GM15510 (cell line): ENCODE results near the gene TMEM87B.

Experiments used
- POLR2A ChIP-seq: IDR thresholded peaks from 3 replicates; pipeline ENCODE4 v1.6.1; 2011; ENCODE audit warnings: borderline replicate concordance; ENCODE audit not compliant: insufficient read length; ENCODE audit errors: extremely low read depth

TMEM87B gene

GRCh38 chr2:112151271-112151670, 96.2 kb downstream of the TMEM87B start:
- no peak for TF ChIP-seq POLR2A

GRCh38 chr2:112151701-112152440, 96.8 kb downstream of the TMEM87B start:
- TF ChIP-seq POLR2A, result no peak

DNA sequence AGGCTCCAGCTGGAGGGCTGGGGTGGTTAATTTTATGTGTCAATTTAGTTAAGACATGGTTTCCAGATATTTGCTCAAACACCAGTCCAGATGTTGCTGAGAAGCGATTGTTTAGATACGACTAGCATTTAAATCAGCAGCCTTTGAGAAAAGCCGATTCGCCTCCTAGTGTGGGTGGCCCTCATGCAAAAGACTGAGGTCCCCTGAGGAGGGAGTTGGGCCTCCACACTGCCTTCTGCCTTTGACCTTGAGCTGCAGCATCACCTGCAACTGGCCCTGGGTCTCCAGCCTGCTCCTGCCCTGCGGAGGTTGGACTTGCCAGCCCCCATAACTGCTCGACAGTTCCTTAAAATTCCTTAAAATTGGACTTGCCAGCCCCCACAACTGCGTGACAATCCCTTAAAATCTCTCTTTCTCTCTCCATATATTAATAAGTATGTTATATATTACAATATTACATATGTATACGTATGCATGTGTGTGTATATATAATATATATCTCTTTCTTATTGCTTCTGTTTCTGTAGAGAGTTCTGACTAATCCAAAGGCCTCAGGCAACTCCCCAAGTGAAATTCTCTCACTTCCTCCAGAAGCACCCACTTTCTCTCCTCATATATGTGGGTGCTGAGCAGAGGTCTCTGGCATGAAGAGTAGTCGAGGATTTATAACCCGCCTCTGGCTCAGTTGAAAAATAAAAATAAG, 97.6 kb downstream of the TMEM87B start:
- TF ChIP-seq POLR2A, result no peak

DNA sequence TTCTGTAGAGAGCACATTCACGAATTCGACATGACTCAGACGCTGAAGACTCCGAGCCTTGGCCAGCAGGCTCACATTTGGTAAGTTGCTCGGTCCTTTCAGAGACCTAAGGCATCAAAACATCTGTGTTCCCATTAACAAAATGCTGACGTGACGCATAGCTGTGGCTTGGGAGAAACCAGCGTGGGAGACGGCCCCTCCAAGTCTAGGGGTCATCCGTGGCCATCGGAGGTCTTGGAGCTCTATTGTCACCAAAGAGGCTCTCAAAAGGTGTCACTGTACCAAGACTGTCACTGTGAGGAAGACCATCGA, 98.1 kb downstream of the TMEM87B start:
- TF ChIP-seq POLR2A, result no peak

GRCh38 chr2:112153501-112153900, 98.4 kb downstream of the TMEM87B start:
- no peak for TF ChIP-seq POLR2A

GRCh38 chr2:112154246-112155117, 99.4 kb downstream of the TMEM87B start:
- no peak for TF ChIP-seq POLR2A

GRCh38 chr2:112155331-112156151, 100.5 kb downstream of the TMEM87B start:
- no peak for TF ChIP-seq POLR2A

- TF ChIP-seq POLR2A, result no peak
Measured at GRCh38 chr2:112156152-112156986, 101.3 kb downstream of the TMEM87B start.

GRCh38 chr2:112157472-112157871, 102.4 kb downstream of the TMEM87B start:
- TF ChIP-seq POLR2A, result no peak

- TF ChIP-seq POLR2A, result no peak
Measured at GRCh38 chr2:112159454-112159921, 104.4 kb downstream of the TMEM87B start.

GRCh38 chr2:112160283-112161250, 105.5 kb downstream of the TMEM87B start:
- no peak for TF ChIP-seq POLR2A

- TF ChIP-seq POLR2A, result no peak
Measured at GRCh38 chr2:112161431-112162145, 106.5 kb downstream of the TMEM87B start.
